HG03025 (cell line): ENCODE measurements around the gene TRPC4AP.
"Not testable (repeated sequence)": the region's sequence is repeated elsewhere in the genome, so short reads cannot be mapped to it uniquely, and the experiment has no call there.

Source experiments
- ATAC-seq: cut with Tn5 transposase; IDR thresholded peaks from one replicate; pipeline ENCODE4 v1.9.1; 2021; ENCODE audit warnings: mild to moderate bottlenecking, moderate library complexity; ENCODE audit not compliant: unreplicated experiment, low FRiP score

The TRPC4AP gene

DNA sequence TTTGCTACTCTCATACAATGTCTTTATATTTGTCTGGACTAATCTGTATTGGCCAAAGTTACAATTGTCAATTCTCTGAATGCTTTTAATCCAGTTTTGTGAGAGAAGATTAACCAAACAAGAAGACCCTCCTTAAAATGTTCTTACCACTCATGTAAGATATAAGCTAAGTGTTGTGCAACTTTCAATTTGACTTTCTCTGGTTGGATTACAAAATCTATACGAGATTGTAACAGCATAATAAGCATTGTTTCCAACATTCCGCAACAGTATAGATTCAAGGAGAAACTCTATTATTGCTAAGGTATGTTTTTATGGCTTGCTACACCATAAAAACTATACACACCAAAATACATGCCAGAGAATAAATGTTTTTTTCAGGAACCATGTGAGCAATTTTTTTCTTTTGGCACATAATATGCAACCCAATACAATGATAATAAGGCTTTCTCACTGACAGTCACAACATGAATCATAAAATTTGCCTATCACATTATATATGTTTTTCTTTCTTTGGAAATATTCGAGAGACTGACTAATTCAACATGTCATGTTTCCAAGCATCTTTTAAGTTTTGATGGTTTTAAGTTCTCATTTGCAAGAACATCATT lies 12.2 kb upstream of the TRPC4AP start:
- no peak for ATAC-seq

GRCh38 chr20:35101620-35102019 lies 9.0 kb upstream of the TRPC4AP start:
- ATAC-seq: no peak

GRCh38 chr20:35093267-35093884 lies 769 bp upstream of the TRPC4AP start:
- ATAC-seq: no peak

DNA sequence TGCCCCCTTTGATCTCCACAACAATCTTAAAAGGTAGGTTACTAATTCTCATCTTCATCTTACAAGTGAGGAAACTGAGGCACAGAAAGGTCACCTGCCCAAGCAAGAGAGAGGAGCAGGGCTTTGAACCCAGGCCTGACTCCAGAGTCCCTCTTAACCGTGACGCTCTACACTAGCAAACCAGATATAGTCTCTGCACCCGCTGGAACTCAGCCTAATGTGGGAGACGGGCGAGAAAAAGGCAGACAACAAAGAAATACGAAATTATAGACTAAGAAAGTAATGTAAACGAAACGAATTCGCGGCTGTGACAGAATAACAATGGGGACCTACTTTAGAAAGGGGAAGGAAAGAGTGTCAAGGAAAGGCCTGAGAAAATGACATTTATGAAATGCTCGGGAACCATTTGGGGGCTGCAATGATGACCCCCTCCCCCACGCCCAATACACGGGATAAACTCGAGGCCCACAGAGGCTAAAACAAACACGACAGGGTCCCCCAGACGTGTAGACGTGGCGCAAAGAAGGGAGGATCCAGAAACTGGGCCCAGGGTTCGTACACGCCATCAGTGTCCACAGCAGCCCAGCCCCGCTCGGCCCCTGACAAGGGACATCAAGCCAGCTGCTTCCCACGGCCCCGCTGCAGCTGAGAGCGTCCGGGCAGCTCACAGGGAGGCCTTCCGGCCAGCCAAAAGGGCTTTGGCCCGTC lies 637 bp downstream of the TRPC4AP start:
- ATAC-seq: peak; percentile 23

DNA sequence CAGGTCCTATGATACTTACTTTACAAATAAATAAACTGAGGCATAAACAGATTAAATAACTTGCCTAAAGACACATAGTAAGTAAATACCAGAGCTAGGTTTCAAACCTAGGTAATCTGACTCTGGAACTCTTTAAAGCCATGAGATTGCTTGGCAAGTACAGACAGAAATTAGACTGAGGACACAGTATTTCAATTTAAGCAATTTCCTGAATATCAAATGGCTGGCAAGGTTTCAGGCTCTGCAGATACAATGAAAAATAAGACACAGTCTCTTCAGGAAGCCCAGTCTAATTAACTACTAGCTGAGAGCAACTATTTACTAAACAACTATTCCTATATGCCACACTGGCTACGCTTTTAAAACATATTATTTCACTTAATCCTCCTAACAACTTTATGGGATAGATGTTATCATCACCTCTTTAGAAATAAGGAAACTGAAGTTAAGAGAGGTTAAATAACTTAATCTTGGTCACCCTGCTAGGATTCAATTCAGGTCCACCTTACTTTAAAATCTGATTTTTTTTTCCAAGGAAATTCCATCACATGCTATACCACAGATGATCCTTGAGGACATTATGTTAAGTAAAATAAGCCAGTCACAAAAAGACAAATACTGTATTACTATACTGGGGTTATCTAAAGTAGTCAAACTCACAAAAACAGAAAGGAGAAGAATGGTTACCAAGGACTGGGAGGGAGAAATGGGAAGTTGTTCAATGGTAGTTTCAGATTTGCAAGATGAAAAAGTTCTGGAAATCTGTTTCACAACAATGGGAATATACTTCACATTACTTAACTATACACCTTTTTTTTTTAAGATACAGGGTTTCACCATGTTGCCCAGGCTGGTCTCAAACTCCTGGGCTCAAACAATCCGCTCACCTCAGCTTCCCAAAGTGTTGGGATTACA lies 4.1 kb downstream of the TRPC4AP start:
- no peak for ATAC-seq

GRCh38 chr20:35087791-35088190 lies 4.8 kb downstream of the TRPC4AP start:
- ATAC-seq: no peak

- no peak for ATAC-seq
These were observed 5.3 kb downstream of the TRPC4AP start for GRCh38 chr20:35087355-35087754.

DNA sequence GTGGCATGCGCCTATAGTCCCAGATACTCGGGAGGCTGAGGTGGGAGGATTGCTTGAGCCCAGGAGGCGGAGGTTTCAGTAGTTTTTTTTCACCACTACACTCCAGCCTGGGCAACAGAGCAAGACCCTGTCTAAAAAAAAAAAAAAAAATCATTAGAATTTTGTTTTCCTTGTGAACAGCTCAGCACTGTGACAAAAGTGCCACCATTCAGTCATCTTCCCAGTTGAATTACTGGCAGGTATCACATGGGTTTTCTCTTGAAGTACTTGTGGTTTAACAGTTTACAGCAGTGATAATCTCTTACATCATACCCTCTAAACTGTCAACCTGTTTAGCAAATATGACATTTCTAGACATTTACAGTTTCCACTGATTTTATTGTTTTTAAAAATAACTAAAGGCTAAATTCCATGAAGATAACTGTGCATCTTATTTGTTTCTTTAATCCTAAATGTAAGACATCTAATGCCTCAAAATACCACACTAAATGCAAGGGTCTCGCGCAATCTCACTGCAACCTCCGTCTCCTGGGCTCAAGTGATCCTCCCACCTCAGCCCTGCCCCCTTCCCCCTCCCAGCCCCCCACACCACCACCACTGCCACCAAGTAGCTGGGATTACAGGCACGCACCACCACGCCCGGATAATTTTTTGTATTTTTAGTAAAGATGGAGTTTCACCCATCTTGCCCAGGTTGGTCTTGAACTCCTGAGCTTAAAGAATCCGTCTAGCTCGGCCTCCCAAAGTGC lies 7.0 kb downstream of the TRPC4AP start:
- ATAC-seq: no peak

DNA sequence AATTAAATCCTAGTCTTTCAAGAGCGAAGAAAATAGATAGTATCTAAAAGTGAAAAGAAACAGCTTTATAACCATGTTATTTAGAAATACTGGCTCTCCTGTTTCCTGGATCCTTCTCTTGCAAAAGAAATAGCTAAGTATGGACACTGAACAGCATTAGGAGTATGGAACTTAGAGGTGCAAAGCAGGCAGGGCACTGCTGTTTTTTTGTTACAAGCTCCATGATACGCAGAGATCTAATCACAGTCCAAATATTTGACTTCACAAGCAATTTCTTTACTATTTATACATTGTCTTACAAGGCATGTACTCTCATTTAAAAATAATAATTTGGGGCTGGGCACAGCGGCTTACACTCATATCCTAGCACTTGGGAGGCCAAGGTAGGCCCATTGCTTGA lies 7.6 kb downstream of the TRPC4AP start:
- no peak for ATAC-seq

DNA sequence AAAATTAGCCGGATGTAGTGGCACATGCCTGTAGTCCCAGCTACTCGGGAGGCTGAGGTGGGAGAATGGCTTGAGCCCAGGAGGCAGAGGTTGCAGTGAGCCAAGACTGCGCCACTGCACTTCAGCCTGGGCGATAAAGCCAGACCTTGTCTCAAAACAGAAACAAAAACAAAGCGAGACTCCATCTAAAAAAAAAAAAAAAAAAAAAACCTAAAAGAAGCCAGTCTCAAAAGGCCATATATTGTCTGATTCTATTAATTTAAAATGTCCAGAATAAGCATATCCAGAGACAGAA lies 12.3 kb downstream of the TRPC4AP start:
- not testable (repeated sequence) for ATAC-seq

DNA sequence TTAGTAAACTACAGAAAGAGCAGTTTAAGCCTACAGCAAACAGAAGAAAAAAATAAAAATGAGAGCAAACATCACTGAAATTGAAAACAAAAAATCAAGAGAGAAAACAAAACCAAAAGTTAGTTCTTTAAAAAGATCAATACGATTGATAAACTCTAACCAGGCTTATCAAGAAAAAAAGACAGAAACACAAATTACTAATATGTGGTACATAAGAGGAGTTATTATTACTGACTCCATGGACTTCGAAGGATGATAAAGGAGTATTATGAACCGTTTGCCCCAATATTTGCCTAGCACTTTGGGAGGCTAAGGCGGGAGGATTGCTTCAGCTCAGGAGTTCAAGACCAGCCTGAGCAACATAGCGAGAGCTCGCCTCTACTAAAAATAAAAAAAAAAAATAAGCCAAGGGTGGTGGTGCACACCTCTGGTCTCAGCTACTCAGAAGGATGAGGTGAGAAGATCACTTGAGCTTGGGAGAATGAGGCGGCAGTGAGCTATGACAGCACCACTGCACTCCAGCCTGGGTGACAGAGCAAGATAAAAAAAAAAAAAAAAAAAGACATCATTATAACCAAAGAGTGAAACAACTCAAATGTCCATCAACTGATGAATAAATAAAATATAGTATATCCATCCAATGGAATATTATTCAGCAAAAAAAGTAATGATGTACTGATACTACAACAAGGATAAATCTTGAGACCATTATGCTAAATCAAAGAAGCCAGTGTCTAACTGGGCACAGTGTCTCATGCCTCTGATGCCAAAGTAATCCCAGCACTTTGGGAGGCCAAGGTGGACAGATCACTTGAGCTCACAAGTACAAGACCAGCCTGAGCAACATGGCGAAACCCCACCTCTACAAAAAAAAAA lies 12.9 kb downstream of the TRPC4AP start:
- ATAC-seq: no peak

- ATAC-seq: no peak
These were observed 14.7 kb downstream of the TRPC4AP start for GRCh38 chr20:35077872-35078271.

GRCh38 chr20:35077341-35077740 lies 15.3 kb downstream of the TRPC4AP start:
- ATAC-seq: no peak

- not testable (repeated sequence) for ATAC-seq
These were observed 21.0 kb downstream of the TRPC4AP start for GRCh38 chr20:35071436-35072153.

GRCh38 chr20:35066194-35066593 lies 26.4 kb downstream of the TRPC4AP start:
- no peak for ATAC-seq

- no peak for ATAC-seq
These were observed 27.4 kb downstream of the TRPC4AP start for GRCh38 chr20:35065181-35065580.

- no peak for ATAC-seq
These were observed 29.4 kb downstream of the TRPC4AP start for GRCh38 chr20:35063168-35063567.

DNA sequence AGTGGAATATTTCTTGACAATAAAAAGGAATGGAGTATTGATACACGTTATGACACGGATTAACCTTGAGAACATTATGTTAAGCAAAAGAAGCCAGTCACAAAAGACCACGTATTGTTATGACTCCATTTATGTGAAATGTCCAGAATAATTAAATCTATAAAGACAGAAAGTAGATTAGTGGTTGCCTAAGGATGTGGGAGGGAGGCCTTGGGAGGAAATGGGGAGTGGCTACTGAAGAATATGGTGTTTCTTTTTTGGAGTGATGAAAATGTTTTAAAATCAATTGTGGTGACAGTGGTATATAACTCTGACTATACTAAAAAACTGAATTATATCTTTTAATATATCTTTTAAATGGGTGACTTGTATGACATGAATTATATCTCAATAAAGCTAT lies 30.1 kb downstream of the TRPC4AP start:
- ATAC-seq: no peak

GRCh38 chr20:35060168-35060567 lies 32.4 kb downstream of the TRPC4AP start:
- no peak for ATAC-seq
